ENCODE data around the gene DHPS.

DNA sequence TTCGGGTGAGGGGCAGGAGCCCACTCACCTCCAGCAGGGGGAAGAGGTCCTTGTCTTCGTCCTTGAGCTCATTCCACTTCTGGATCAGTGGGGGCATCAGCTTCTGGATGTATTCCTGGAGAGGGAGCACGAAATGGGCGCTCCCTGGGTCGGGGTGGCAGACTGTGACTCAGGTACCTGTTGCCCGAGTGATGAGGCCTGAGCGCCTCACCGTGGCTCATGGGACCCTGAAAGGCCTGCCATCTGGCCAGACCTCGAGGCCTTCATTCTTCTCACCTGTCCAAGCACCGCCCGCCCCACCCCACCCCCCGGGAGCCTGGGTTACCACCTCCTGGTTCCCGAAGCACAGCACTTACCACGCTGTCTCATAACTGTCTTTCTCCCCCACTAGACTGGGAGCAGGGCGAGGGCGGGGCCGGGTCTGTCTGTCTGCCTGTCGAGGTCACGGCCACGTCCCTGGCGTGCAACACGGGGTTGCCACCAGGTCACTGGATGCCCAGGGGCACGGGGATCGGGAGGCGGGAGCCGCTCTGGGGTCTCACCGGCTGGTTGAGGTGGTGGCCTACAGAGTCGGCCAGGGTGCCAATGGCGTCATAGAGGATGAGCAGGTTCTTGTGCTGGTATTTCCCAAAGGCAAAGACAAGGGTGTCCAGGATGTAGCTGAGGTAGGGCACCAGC, 24.1 kb upstream of the DHPS start:
- TF ChIP-seq POLR2AphosphoS5 (IDR thresholded peaks at IDR 0.05; ENCODE audit: low read depth, low read length) (no peak), POLR2A (IDR thresholded peaks at IDR 0.05; ENCODE audit: low read depth, low read length) (no peak), TAF1 (IDR thresholded peaks at IDR 0.05; ENCODE audit: low read depth, low read length) (no peak), SPI1 (IDR thresholded peaks at IDR 0.05; ENCODE audit: low read depth, low read length) (no peak), POU2F2 (IDR thresholded peaks at IDR 0.05; ENCODE audit: low read depth, low read length) (no peak), PAX5 (IDR thresholded peaks at IDR 0.05; ENCODE audit: insufficient read depth, low read length, severe bottlenecking) (no peak)
